H1 (cell line): ENCODE data around the gene GSG1L. TPM values are rescaled to one million over a fixed set of nuclear protein-coding genes. Genes with fewer than 3 reads are reported as not detected.

Experiments
- CTCF ChIA-PET: fragments of 300-600 bp; sonication (Branson Sonifier 250); formaldehyde crosslinking; loops from one replicate; lab custom pipeline; 2021; ENCODE audit not compliant: partially characterized antibody; lab: Charles Lee
- POLR2A ChIA-PET: fragments of 300-600 bp; sonication (Branson Sonifier 250); formaldehyde crosslinking; loops from one replicate; lab custom pipeline; 2021; ENCODE audit warnings: inconsistent platforms; ENCODE audit not compliant: partially characterized antibody; lab: Charles Lee
- DNase-seq, 2 experiments: peaks; one replicate each; pipeline versions ENCODE4 v3.0.0 to v3.0.0-alpha.2; 2010 to 2022; ENCODE audit warnings: low spot score in 2 of 2, low read depth in 1 of 2, mixed read lengths in 1 of 2
- FAIRE-seq: peaks from 2 replicates; lab custom pipeline; 2011; peaks lifted over from hg19 to GRCh38; lab: Jason Lieb, UNC
- H2AFZ ChIP-seq: 2 replicates; pipeline ENCODE4 v1.8.1; 2012; ENCODE audit warnings: low read length, inconsistent platforms
- H2AK5ac ChIP-seq: 2 replicates; pipeline ENCODE4 v1.6.1; 2013; ENCODE audit warnings: low read depth, low read length
- H2BK120ac ChIP-seq: replicated peaks from 2 replicates; pipeline ENCODE3; 2013; ENCODE audit warnings: low read depth, low read length, inconsistent platforms
- H2BK12ac ChIP-seq: 2 replicates; pipeline ENCODE4 v1.6.1; 2013; ENCODE audit warnings: low read depth, low read length
- H2BK15ac ChIP-seq: 2 replicates; pipeline ENCODE4 v1.6.1; 2013; ENCODE audit warnings: low read length
- H2BK20ac ChIP-seq: 2 replicates; pipeline ENCODE4 v1.6.1; 2013; ENCODE audit warnings: low read length
- H2BK5ac ChIP-seq: 2 replicates; pipeline ENCODE4 v1.6.1; 2013; ENCODE audit warnings: low read depth, low read length
- H3K14ac ChIP-seq: 2 replicates; pipeline ENCODE4 v1.6.1; 2013; ENCODE audit warnings: inconsistent platforms; ENCODE audit not compliant: insufficient read length
- H3K18ac ChIP-seq: 2 replicates; pipeline ENCODE4 v1.6.1; 2013; ENCODE audit warnings: low read length; ENCODE audit errors: extremely low read depth
- H3K23ac ChIP-seq: 2 replicates; pipeline ENCODE4 v1.6.1; 2013; ENCODE audit warnings: inconsistent platforms; ENCODE audit not compliant: insufficient read length
- H3K23me2 ChIP-seq: 2 replicates; pipeline ENCODE4 v1.6.1; 2013; ENCODE audit warnings: low read depth, low read length
- H3K27ac ChIP-seq: 2 replicates; pipeline ENCODE4 v1.6.1; 2011; ENCODE audit warnings: low read depth, low read length, inconsistent platforms
- H3K27me3 ChIP-seq, 4 experiments: replicated peaks in 1 of 4; 1 replicate in 1 of 4; 2 replicates in 3 of 4; pipeline versions ENCODE4 v1.6.1 to v1.8.1; 2011 to 2013; ENCODE audit warnings: low read length in 3 of 4, mild to moderate bottlenecking in 3 of 4, inconsistent platforms in 2 of 4, mixed read lengths in 2 of 4, moderate library complexity in 1 of 4; ENCODE audit not compliant: control insufficient read depth in 3 of 4, insufficient read depth in 3 of 4; ENCODE audit errors: extremely low read depth in 1 of 4
- H3K36me3 ChIP-seq, 4 experiments: 2 replicates each; pipeline versions ENCODE4 v1.6.1 to v1.8.1; 2011 to 2013; ENCODE audit warnings: mild to moderate bottlenecking in 4 of 4, low read length in 3 of 4, moderate library complexity in 2 of 4, control low read depth in 1 of 4, inconsistent platforms in 1 of 4; ENCODE audit not compliant: insufficient read depth in 4 of 4, control insufficient read depth in 2 of 4
- H3K4ac ChIP-seq: replicated peaks from 2 replicates; pipeline ENCODE3; 2013; ENCODE audit warnings: low read length, low read depth, mixed read lengths, inconsistent platforms; ENCODE audit not compliant: insufficient read length
- H3K4me1 ChIP-seq, 4 experiments: replicated peaks in 1 of 4; 1 replicate in 1 of 4; 2 replicates in 3 of 4; pipeline versions ENCODE4 v1.6.1 to v1.8.1; 2011 to 2013; ENCODE audit warnings: low read length in 3 of 4, inconsistent platforms in 2 of 4, mixed read lengths in 1 of 4; ENCODE audit not compliant: insufficient read depth in 4 of 4, control insufficient read depth in 3 of 4
- H3K4me2 ChIP-seq, 2 experiments: 2 replicates each; pipeline versions ENCODE4 v1.6.1 to v1.8.1; 2011 to 2013; ENCODE audit warnings: low read depth in 2 of 2, low read length in 2 of 2, control low read depth in 1 of 2, inconsistent platforms in 1 of 2, mild to moderate bottlenecking in 1 of 2; ENCODE audit not compliant: insufficient read depth in 1 of 2
- H3K4me3 ChIP-seq, 4 experiments: fragments of 200-600, 300-600 bp in 1 of 4; sonication (generic), shearing (Covaris generic), sonication (Bioruptor Twin) in 1 of 4; 2 replicates each; pipeline versions ENCODE4 v1.5.1 to v1.8.1; 2011 to 2016; ENCODE audit warnings: low read length in 4 of 4, low read depth in 3 of 4, control low read depth in 2 of 4, inconsistent platforms in 2 of 4, mild to moderate bottlenecking in 2 of 4, mixed read lengths in 1 of 4, moderate library complexity in 1 of 4; ENCODE audit not compliant: insufficient read depth in 2 of 4; ENCODE audit errors: extremely low read depth in 1 of 4
- H3K56ac ChIP-seq: replicated peaks from 2 replicates; pipeline ENCODE3; 2013; ENCODE audit warnings: low read depth, mild to moderate bottlenecking, mixed read lengths, low read length, inconsistent platforms; ENCODE audit not compliant: insufficient read length
- H3K79me1 ChIP-seq: 2 replicates; pipeline ENCODE4 v1.6.1; 2013; ENCODE audit warnings: low read depth, low read length, control low read depth
- H3K79me2 ChIP-seq, 2 experiments: 2 replicates each; pipeline versions ENCODE4 v1.6.1 to v1.8.1; 2012 to 2013; ENCODE audit warnings: low read length in 2 of 2, mild to moderate bottlenecking in 2 of 2, inconsistent platforms in 1 of 2; ENCODE audit not compliant: insufficient read depth in 2 of 2, control insufficient read depth in 1 of 2
- H3K9ac ChIP-seq, 4 experiments: replicated peaks in 1 of 4; 1 replicate in 1 of 4; 2 replicates in 3 of 4; pipeline versions ENCODE4 v1.6.1 to v1.8.1; 2011 to 2013; ENCODE audit warnings: low read depth in 3 of 4, low read length in 3 of 4, control low read depth in 2 of 4, mild to moderate bottlenecking in 2 of 4, moderate library complexity in 2 of 4, inconsistent platforms in 1 of 4; ENCODE audit errors: extremely low read depth in 1 of 4
- H3K9me3 ChIP-seq, 2 experiments: 2 replicates each; pipeline versions ENCODE4 v1.6.1 to v1.8.1; 2012 to 2013; ENCODE audit warnings: mild to moderate bottlenecking in 2 of 2, moderate library complexity in 2 of 2, control low read depth in 1 of 2, inconsistent platforms in 1 of 2, low read depth in 1 of 2, low read length in 1 of 2, mixed read lengths in 1 of 2; ENCODE audit not compliant: insufficient read depth in 2 of 2
- H4K20me1 ChIP-seq, 2 experiments: replicated peaks in 1 of 2; 2 replicates each; pipeline versions ENCODE3 to v1.8.1; 2011 to 2013; ENCODE audit warnings: inconsistent platforms in 2 of 2, low read length in 2 of 2, mild to moderate bottlenecking in 1 of 2; ENCODE audit not compliant: insufficient read depth in 2 of 2, control insufficient read depth in 1 of 2
- H4K5ac ChIP-seq: 2 replicates; pipeline ENCODE4 v1.6.1; 2013; ENCODE audit warnings: low read length, low read depth, mixed read lengths, inconsistent platforms; ENCODE audit not compliant: insufficient read length
- H4K8ac ChIP-seq: 2 replicates; pipeline ENCODE4 v1.8.0; 2013; ENCODE audit warnings: mild to moderate bottlenecking, moderate library complexity, low read length, inconsistent platforms; ENCODE audit not compliant: insufficient read depth; ENCODE audit errors: extremely low read depth
- H4K91ac ChIP-seq: replicated peaks from 2 replicates; pipeline ENCODE3; 2013; ENCODE audit warnings: low read length, mixed read lengths, inconsistent platforms; ENCODE audit not compliant: insufficient read length
- ASH2L ChIP-seq: fragments of 200-600, 300-600 bp; sonication (generic); IDR thresholded peaks from one replicate; pipeline ENCODE4 v1.7.1; 2017; ENCODE audit warnings: low read length
- CBX5 ChIP-seq: fragments of 300-800, 300-1000 bp; sonication (generic); IDR thresholded peaks from 2 replicates; pipeline ENCODE4 v1.7.1; 2016; ENCODE audit warnings: antibody characterized with exemption, low read length, low read depth
- HDAC6 ChIP-seq: IDR thresholded peaks from one replicate; pipeline ENCODE4 v1.7.1; 2012; ENCODE audit warnings: low read depth, mild to moderate bottlenecking, inconsistent platforms, low read length, moderate library complexity
- KDM1A ChIP-seq: fragments of 200-600, 300-600 bp; sonication (generic); IDR thresholded peaks from 2 replicates; pipeline ENCODE4 v1.7.1; 2016; ENCODE audit warnings: mild to moderate bottlenecking, low read length, borderline replicate concordance
- KDM4A ChIP-seq: IDR thresholded peaks from one replicate; pipeline ENCODE4 v1.7.1; 2012; ENCODE audit warnings: low read depth, mild to moderate bottlenecking, moderate library complexity, low read length, inconsistent platforms; ENCODE audit not compliant: severe bottlenecking
- MAX ChIP-seq: IDR thresholded peaks from 2 replicates; pipeline ENCODE4 v1.6.1; 2012; ENCODE audit warnings: inconsistent platforms
- RBBP5 ChIP-seq: IDR thresholded peaks from 2 replicates; pipeline ENCODE4 v1.7.1; 2012; ENCODE audit warnings: low read depth, mild to moderate bottlenecking, inconsistent platforms, low read length, moderate library complexity, borderline replicate concordance
- SP4 ChIP-seq: IDR thresholded peaks from 2 replicates; pipeline ENCODE4 v1.6.1; 2012; ENCODE audit warnings: low read length, inconsistent platforms
- TEAD4 ChIP-seq: IDR thresholded peaks from 2 replicates; pipeline ENCODE4 v1.6.1; 2012; ENCODE audit warnings: low read depth, low read length, inconsistent platforms, mixed read lengths
- WGBS, 2 experiments: shearing (Covaris generic) in 1 of 2; methylation state at CpG; one replicate each; pipeline versions ENCODE4 v1.1.6 to v1.1.7; 2013 to 2015; ENCODE audit warnings: low lambda C conversion rate in 2 of 2, mixed read lengths in 2 of 2, inconsistent platforms in 1 of 2, low coverage in 1 of 2, missing lambda C conversion rate in 1 of 2; ENCODE audit not compliant: insufficient replicate concordance in 2 of 2, insufficient coverage in 1 of 2, insufficient read length in 1 of 2; ENCODE audit errors: extremely low coverage in 1 of 2, missing lambda C conversion rate in 1 of 2; 5-methylcytosine and 5-hydroxymethylcytosine counted together
- polyA plus RNA-seq, 7 experiments: library from polyadenylated mRNA; depleted of rRNA in 3 of 7; stranded (reverse) in 5 of 7; unstranded in 2 of 7; fragments of >200 nt in 5 of 7; fragments of 200-250 nt in 2 of 7; gene quantifications; 1 replicate in 5 of 7; 2 replicates in 1 of 7; 4 replicates in 1 of 7; pipeline versions ENCODE4 v1.2.1 to v1.2.3, GENCODE V29; 2011 to 2013; ENCODE audit warnings: missing spikeins in 2 of 7, mixed read lengths in 2 of 7
- total RNA-seq: library from RNA; stranded (reverse); fragmentation: NEBNext Ultra II Directional; extraction: Animal tissue kit (Norgen Biotek cat#: 25700); gene quantifications from 2 replicates; pipeline ENCODE4 v1.2.1, GENCODE V29; 2021

Gene GSG1L
- total and polyA plus RNA-seq, 2 of the 8 experiments (the other 6 are each of a cell fraction or from before 2014, with no cell fraction given) = 0.71 to 1.1 TPM

- Histone ChIP-seq H4K91ac (no peak overlapping the region), H3K9me3 (no peaks in the 10 kb centered on the region), H4K20me1 (no peaks in the 10 kb centered on the region), H2AK5ac (no peak overlapping the region), H3K18ac (no peak overlapping the region), H2BK20ac (no peak overlapping the region), H2BK15ac (peak overlapping the region; percentile 13; the same call in 1 of the 2 replicates), H3K23me2 (no peaks in the 10 kb centered on the region), H3K4me1 (peaks cover 0 to 3% (median 1%) of the 10 kb centered on the region in 4 experiments; a peak in 3 of 7 replicates), H3K27me3 (no peaks in the 10 kb centered on the region), H3K4ac (no peak overlapping the region), H3K36me3 (no peaks in the 10 kb centered on the region), H3K56ac (no peak overlapping the region), H2BK5ac (no peak overlapping the region), H3K9ac (no peak overlapping the region), H2BK120ac (no peak overlapping the region), H4K8ac (no peak overlapping the region), H2BK12ac (no peak overlapping the region), H3K4me2 (no peak overlapping the region), H2AFZ (no peak overlapping the region), H3K23ac (no peak overlapping the region), H3K4me3 (no peak overlapping the region), H4K5ac (no peak overlapping the region), H3K79me2 (no peaks in the 10 kb centered on the region), H3K79me1 (no peaks in the 10 kb centered on the region), H3K27ac (no peak overlapping the region), H3K14ac (no peak overlapping the region)
- WGBS, 2 experiments = 79% methylated on average over 6 of the region's 8 CpGs; no CpG with 5 or more reads in 1 of the 2 experiments
- FAIRE-seq (no peak), DNase-seq (no peak)
- ChIA-PET CTCF (interaction anchor here (0.9 to 2.2 kb wide), 7 partner anchors 10 to 210 kb away, joined by 3 to 7 read pairs (median 3); no protein-coding TSS in a partner anchor), POLR2A (interaction anchor here (0.8 kb wide), 1 partner anchor 41 kb away, joined by 3 read pairs; no protein-coding TSS in a partner anchor)
- TF ChIP-seq CBX5 (no peak), TEAD4 (no peak), ASH2L (no peak), RBBP5 (no peak), SP4 (no peak), KDM4A (no peak), KDM1A (no peak), MAX (no peak), HDAC6 (no peak)
These were observed 218.7 kb downstream of the GSG1L start for GRCh38 chr16:27844826-27845225.
